IMR-90 (cell line): ENCODE data around the gene MOB4. TPM values are rescaled to one million over a fixed set of nuclear protein-coding genes. Genes with fewer than 3 reads are reported as not detected.

Experiments
- ATAC-seq: fragments of 200-7000 bp; cut with Tn5 transposase; 2 replicates; pipeline ENCODE4 v1.9.1; 2020; ENCODE audit warnings: low read depth, mild to moderate bottlenecking, moderate library complexity
- BruUV-seq: library from RNA; stranded (reverse); fragments of 400-500 nt; replicated peaks from 2 replicates; lab custom pipeline; 2021; lab: Mats Ljungman, UMichigan
- CTCF ChIA-PET: fragments of 300-600 bp; formaldehyde crosslinking; extraction: SDS; loops from one replicate; lab custom pipeline; 2021; ENCODE audit warnings: antibody characterized with exemption; lab: Yijun Ruan, JAX
- POLR2A ChIA-PET: fragments of 300-600 bp; sonication (Branson Sonifier 250); formaldehyde crosslinking; loops from one replicate; lab custom pipeline; 2022; ENCODE audit warnings: antibody characterized with exemption; ENCODE audit not compliant: unreplicated experiment; lab: Charles Lee
- DNase-seq: peaks from one replicate; pipeline ENCODE4 v3.0.0; 2013
- H2AFZ ChIP-seq: replicated peaks from 2 replicates; pipeline ENCODE3; 2013; ENCODE audit warnings: low read length, mild to moderate bottlenecking; ENCODE audit not compliant: poor library complexity
- H2AK5ac ChIP-seq: 2 replicates; pipeline ENCODE4 v1.6.1; 2013; ENCODE audit warnings: low read depth, low read length, inconsistent platforms
- H2AK9ac ChIP-seq: replicated peaks from 2 replicates; pipeline ENCODE3; 2013; ENCODE audit warnings: mild to moderate bottlenecking, low read depth, low read length, moderate library complexity; ENCODE audit not compliant: poor library complexity
- H2BK120ac ChIP-seq: 2 replicates; pipeline ENCODE4 v1.6.1; 2013; ENCODE audit warnings: low read depth, low read length, inconsistent platforms
- H2BK15ac ChIP-seq: 3 replicates; pipeline ENCODE4 v1.6.1; 2013; ENCODE audit warnings: low read depth, low read length, inconsistent platforms
- H2BK20ac ChIP-seq: 2 replicates; pipeline ENCODE4 v1.6.1; 2013; ENCODE audit warnings: low read depth, mild to moderate bottlenecking, inconsistent platforms, low read length, moderate library complexity
- H2BK5ac ChIP-seq: 2 replicates; pipeline ENCODE4 v1.6.1; 2013; ENCODE audit warnings: mild to moderate bottlenecking, low read depth, low read length, inconsistent platforms; ENCODE audit not compliant: poor library complexity, severe bottlenecking
- H3K14ac ChIP-seq: replicated peaks from 2 replicates; pipeline ENCODE4 v1.6.1; 2013; ENCODE audit warnings: low read depth, low read length, inconsistent platforms
- H3K18ac ChIP-seq: 2 replicates; pipeline ENCODE4 v1.6.1; 2013; ENCODE audit warnings: low read depth, low read length, control low read depth
- H3K23ac ChIP-seq: 2 replicates; pipeline ENCODE4 v1.6.1; 2013; ENCODE audit warnings: low read depth, low read length, inconsistent platforms
- H3K27ac ChIP-seq: 2 replicates; pipeline ENCODE4 v1.5.1; 2013; ENCODE audit warnings: mild to moderate bottlenecking, control low read depth, low read length; ENCODE audit not compliant: insufficient read depth
- H3K27me3 ChIP-seq: 2 replicates; pipeline ENCODE4 v1.6.1; 2013; ENCODE audit warnings: low read length; ENCODE audit not compliant: control insufficient read depth, insufficient read depth
- H3K36me3 ChIP-seq: 2 replicates; pipeline ENCODE4 v1.6.1; 2013; ENCODE audit warnings: low read length, mixed read lengths; ENCODE audit not compliant: control insufficient read depth, insufficient read depth
- H3K4ac ChIP-seq: 2 replicates; pipeline ENCODE4 v1.6.1; 2013; ENCODE audit warnings: low read depth, low read length, inconsistent platforms
- H3K4me1 ChIP-seq: 2 replicates; pipeline ENCODE4 v1.6.1; 2013; ENCODE audit warnings: low read length, mixed read lengths; ENCODE audit not compliant: control insufficient read depth, insufficient read depth
- H3K4me2 ChIP-seq: 2 replicates; pipeline ENCODE4 v1.6.1; 2013; ENCODE audit warnings: low read depth, mild to moderate bottlenecking, control low read depth, low read length, moderate library complexity
- H3K4me3 ChIP-seq: 2 replicates; pipeline ENCODE4 v1.5.1; 2013; ENCODE audit warnings: low read depth, mild to moderate bottlenecking, control low read depth, low read length, moderate library complexity; ENCODE audit not compliant: insufficient read depth
- H3K56ac ChIP-seq: 2 replicates; pipeline ENCODE4 v1.6.1; 2013; ENCODE audit warnings: low read length, inconsistent platforms; ENCODE audit not compliant: insufficient read depth; ENCODE audit errors: extremely low read depth
- H3K79me1 ChIP-seq, 2 experiments: 2 replicates each; pipeline ENCODE4 v1.6.1; 2013; ENCODE audit warnings: low read length in 2 of 2, inconsistent platforms in 1 of 2, low read depth in 1 of 2
- H3K9ac ChIP-seq: 2 replicates; pipeline ENCODE4 v1.6.1; 2013; ENCODE audit warnings: low read depth, low read length, control low read depth
- H3K9me1 ChIP-seq: 2 replicates; pipeline ENCODE4 v1.6.1; 2013; ENCODE audit warnings: low read length, inconsistent platforms; ENCODE audit not compliant: insufficient read depth
- H3K9me3 ChIP-seq: 2 replicates; pipeline ENCODE4 v1.6.1; 2013; ENCODE audit warnings: low read length; ENCODE audit not compliant: control insufficient read depth, insufficient read depth
- H4K20me1 ChIP-seq: 2 replicates; pipeline ENCODE4 v1.6.1; 2013; ENCODE audit warnings: low read length, inconsistent platforms; ENCODE audit not compliant: insufficient read depth
- H4K5ac ChIP-seq: 2 replicates; pipeline ENCODE4 v1.6.1; 2013; ENCODE audit warnings: mild to moderate bottlenecking, low read depth, low read length, control low read depth
- H4K8ac ChIP-seq, 2 experiments: 2 replicates each; pipeline ENCODE4 v1.6.1; 2013; ENCODE audit warnings: low read depth in 2 of 2, low read length in 2 of 2, control low read depth in 1 of 2, inconsistent platforms in 1 of 2
- H4K91ac ChIP-seq: 2 replicates; pipeline ENCODE4 v1.6.1; 2013; ENCODE audit warnings: low read depth, low read length, inconsistent platforms; ENCODE audit not compliant: insufficient read depth
- BHLHE40 ChIP-seq: fragments of 150-350 bp; IDR thresholded peaks from 2 replicates; pipeline ENCODE4 v1.6.1; 2016; ENCODE audit warnings: mild to moderate bottlenecking, low read depth, low read length
- CEBPB ChIP-seq: IDR thresholded peaks from 2 replicates; pipeline ENCODE4 v1.6.1; 2012; ENCODE audit warnings: low read depth, low read length, improper control_type of control experiment
- FOS ChIP-seq: fragments of 150-350 bp; IDR thresholded peaks from 2 replicates; pipeline ENCODE4 v1.6.1; 2016; ENCODE audit warnings: low read depth, low read length
- MAZ ChIP-seq: IDR thresholded peaks from 2 replicates; pipeline ENCODE4 v1.6.1; 2012; ENCODE audit warnings: low read depth, mild to moderate bottlenecking, low read length, improper control_type of control experiment, moderate library complexity, borderline replicate concordance
- MXI1 ChIP-seq: IDR thresholded peaks from 2 replicates; pipeline ENCODE4 v1.6.1; 2012; ENCODE audit warnings: low read depth, mild to moderate bottlenecking, low read length, moderate library complexity, borderline replicate concordance
- POLR2A ChIP-seq: IDR thresholded peaks from 2 replicates; pipeline ENCODE4 v1.6.1; 2012; ENCODE audit warnings: mild to moderate bottlenecking, low read depth, low read length
- RAD21 ChIP-seq: IDR thresholded peaks from 2 replicates; pipeline ENCODE4 v1.6.1; 2012; ENCODE audit warnings: low read length, improper control_type of control experiment
- USF2 ChIP-seq: fragments of 150-350 bp; IDR thresholded peaks from 2 replicates; pipeline ENCODE4 v1.6.1; 2017; ENCODE audit warnings: mild to moderate bottlenecking, antibody characterized with exemption, low read length, low read depth
- WGBS, 2 experiments: methylation state at CpG; one replicate each; pipeline versions ENCODE4 v1.1.5 to v1.1.7; 2013; ENCODE audit warnings: missing lambda C conversion rate in 2 of 2; ENCODE audit not compliant: insufficient read length in 1 of 2; ENCODE audit errors: extremely low coverage in 2 of 2; 5-methylcytosine and 5-hydroxymethylcytosine counted together
- dilution Hi-C: fragments of 300-500 bp; cut with HindIII; formaldehyde crosslinking; loops from one replicate; pipeline ENCODE4 v1.14.3; 2018; ENCODE audit warnings: low sequenced_read_pairs; ENCODE audit not compliant: unreplicated experiment
- in situ Hi-C: fragments of 300-500 bp; cut with MboI; formaldehyde crosslinking; loops from 3 replicates; pipeline ENCODE4 v1.14.3; 2019; ENCODE audit warnings: low sequenced_read_pairs, inconsistent platforms, mixed read lengths
- intact Hi-C: fragments of 100-400 bp; cut with micrococcal nuclease; formaldehyde crosslinking; loops from 2 replicates; pipeline ENCODE4 v1.10.0; 2022
- polyA plus RNA-seq, 3 experiments: library from polyadenylated mRNA; depleted of rRNA; stranded (reverse); fragments of >200 nt; gene quantifications; 2 replicates each; pipeline ENCODE4 v1.2.3, GENCODE V29; 2012; ENCODE audit warnings: low replicate concordance in 1 of 3
- total RNA-seq: library from RNA; depleted of rRNA; stranded (reverse); fragments of >200 nt; gene quantifications from 2 replicates; pipeline ENCODE4 v1.2.3, GENCODE V29; 2012
- TF ChIP-seq, protein P1 (sequence below): fragments of 150-350 bp; IDR thresholded peaks from 2 replicates; pipeline ENCODE4 v1.6.1; 2016; ENCODE audit warnings: low read depth, mild to moderate bottlenecking, low read length, moderate library complexity, borderline replicate concordance

MOB4 gene
- total and polyA plus RNA-seq, 2 of the 4 experiments (the other 2 are of a cell fraction) = 34.8 to 36.0 TPM

- H2BK5ac ChIP-seq = peak within 1 kb of the TSS; percentile 72
- intact Hi-C loops (loop anchor here (1.0 to 5.0 kb wide), 3 partner anchors 43 to 279 kb away; partner anchors contain the start of gene MARS2), dilution Hi-C loops (no loop called here), in situ Hi-C loops (loop anchor here (5.0 to 10.0 kb wide), 2 partner anchors 83 to 275 kb away; no protein-coding TSS in a partner anchor)
- no peaks in the 10 kb centered on the region for H3K9me3 ChIP-seq
- BruUV-seq = no TSS peak
- peak within 1 kb of the TSS; percentile 81 for H4K91ac ChIP-seq
- CTCF ChIA-PET = no interaction called here
- H3K9ac ChIP-seq = peak within 1 kb of the TSS; percentile 95
- H3K4me1 ChIP-seq = 0 out of 2 replicates have a peak, but pooled peaks cover 1% of the 10 kb centered on the region
- H3K4ac ChIP-seq = peak within 1 kb of the TSS; percentile 81
- H3K23ac ChIP-seq = peak within 1 kb of the TSS; percentile 96
- H4K5ac ChIP-seq = peak within 1 kb of the TSS; percentile 83; the same call in 1 of the 2 replicates
- H2AFZ ChIP-seq = peak within 1 kb of the TSS; percentile 90
- TF ChIP-seq POLR2A (peak; percentile 71), USF2 (peak; percentile 67), BHLHE40 (peak; percentile 76), CEBPB (no peak), FOS (peak; percentile 100), RAD21 (no peak), MXI1 (peak; percentile 94), MAZ (peak; percentile 94)
- TF ChIP-seq, protein P1, sequence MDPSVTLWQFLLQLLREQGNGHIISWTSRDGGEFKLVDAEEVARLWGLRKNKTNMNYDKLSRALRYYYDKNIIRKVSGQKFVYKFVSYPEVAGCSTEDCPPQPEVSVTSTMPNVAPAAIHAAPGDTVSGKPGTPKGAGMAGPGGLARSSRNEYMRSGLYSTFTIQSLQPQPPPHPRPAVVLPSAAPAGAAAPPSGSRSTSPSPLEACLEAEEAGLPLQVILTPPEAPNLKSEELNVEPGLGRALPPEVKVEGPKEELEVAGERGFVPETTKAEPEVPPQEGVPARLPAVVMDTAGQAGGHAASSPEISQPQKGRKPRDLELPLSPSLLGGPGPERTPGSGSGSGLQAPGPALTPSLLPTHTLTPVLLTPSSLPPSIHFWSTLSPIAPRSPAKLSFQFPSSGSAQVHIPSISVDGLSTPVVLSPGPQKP = no peak
- peak within 1 kb of the TSS; percentile 68 to 78 for H4K8ac ChIP-seq
- H2AK5ac ChIP-seq = peak within 1 kb of the TSS; percentile 79
- peak within 1 kb of the TSS; percentile 88 for H2BK120ac ChIP-seq
- peaks cover 18% of the 10 kb centered on the region for H3K36me3 ChIP-seq
- H3K14ac ChIP-seq = peak within 1 kb of the TSS; percentile 88
- peak within 1 kb of the TSS; percentile 58 for H3K18ac ChIP-seq
- peak within 1 kb of the TSS; percentile 74 for H3K27ac ChIP-seq
- H3K4me3 ChIP-seq = peak within 1 kb of the TSS; percentile 74
- H3K27me3 ChIP-seq = no peaks in the 10 kb centered on the region
- 0 out of 2 replicates have a peak, but pooled peaks cover 3% of the 10 kb centered on the region for H3K9me1 ChIP-seq
- ATAC-seq (peak; percentile 94), DNase-seq (peak; percentile 99)
- peak within 1 kb of the TSS; percentile 100 for H3K4me2 ChIP-seq
- peaks cover 21 to 46% of the 10 kb centered on the region in 2 experiments for H3K79me1 ChIP-seq
- peak within 1 kb of the TSS; percentile 7; the same call in 1 of the 3 replicates for H2BK15ac ChIP-seq
- H2AK9ac ChIP-seq = peak within 1 kb of the TSS; percentile 97
- peak within 1 kb of the TSS; percentile 84 for H3K56ac ChIP-seq
- WGBS, 2 experiments = 0% methylated on average over 14 of the region's 104 CpGs; no CpG with 5 or more reads in 1 of the 2 experiments
- POLR2A ChIA-PET = interaction anchor here (0.5 to 1.0 kb wide), 8 partner anchors 12 to 1715 kb away, joined by 3 to 4 read pairs (median 4); partner anchors contain the start of genes COQ10B, MOB4 and SF3B1
- peaks cover 45% of the 10 kb centered on the region for H4K20me1 ChIP-seq
- no peak within 1 kb of the TSS; the same call in 1 of the 2 replicates for H2BK20ac ChIP-seq
Observed at GRCh38 chr2:197499594-197500502, 16.0 kb upstream of the MOB4 start, which contains the start of the genes HSPD1 and HSPE1. Gene HSPD1, minus strand, starts transcription at chr2:197499840. Its CDS starts 992 bp downstream, at chr2:197498848. Gene HSPE1, plus strand, starts transcription at chr2:197500379. Its CDS starts 58 bp downstream, at chr2:197500437.
